ENCODE measurements around the gene USP40. TPM values are rescaled to one million over a fixed set of nuclear protein-coding genes. Genes with fewer than 3 reads are reported as not detected.

USP40 gene
- total RNA-seq, 1 experiment from 2014 or later, result 10.3 TPM

DNA sequence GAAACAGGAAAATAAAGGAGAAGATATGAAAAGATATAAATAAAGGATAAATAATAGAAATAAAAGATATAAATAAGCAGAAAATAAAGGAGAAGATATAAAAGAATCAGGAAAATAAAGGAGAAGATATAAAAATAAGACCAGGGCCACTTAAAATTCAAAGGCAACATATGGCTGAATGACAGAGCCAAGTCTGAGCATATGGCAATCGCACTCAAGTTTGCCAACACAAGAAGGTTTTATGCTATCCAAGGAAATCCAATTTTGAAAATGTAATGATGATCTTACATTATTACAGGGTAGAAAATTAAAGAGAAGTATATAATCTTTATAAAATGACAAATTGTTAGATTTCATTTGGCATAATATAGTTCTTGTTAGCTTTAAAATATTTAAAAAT, 33.6 kb downstream of the USP40 start:
- Mint-ChIP-seq H3K36me3 (peaks cover 6% of the 10 kb centered on the region), H3K9me3 (peaks cover 8% of the 10 kb centered on the region), H3K27ac (no peak overlapping the region), H3K4me1 (peaks cover 11% of the 10 kb centered on the region), H3K4me3 (no peak overlapping the region), H3K27me3 (ENCODE audit: low read depth) (no peaks in the 10 kb centered on the region)
- ATAC-seq (no peak), DNase-seq (ENCODE audit: low spot score) (no peak)
- ChIA-PET CTCF (interaction anchor here (0.8 kb wide), 1 partner anchor 84 kb away, joined by 3 read pairs; no protein-coding TSS in a partner anchor), POLR2A (no interaction called here)
- peak; percentile 48; the same call in 1 of the 2 replicates for TF ChIP-seq HMGA2 (CRISPR knock-in tag; IDR thresholded peaks at IDR 0.05)
- TF ChIP-seq, protein P1, sequence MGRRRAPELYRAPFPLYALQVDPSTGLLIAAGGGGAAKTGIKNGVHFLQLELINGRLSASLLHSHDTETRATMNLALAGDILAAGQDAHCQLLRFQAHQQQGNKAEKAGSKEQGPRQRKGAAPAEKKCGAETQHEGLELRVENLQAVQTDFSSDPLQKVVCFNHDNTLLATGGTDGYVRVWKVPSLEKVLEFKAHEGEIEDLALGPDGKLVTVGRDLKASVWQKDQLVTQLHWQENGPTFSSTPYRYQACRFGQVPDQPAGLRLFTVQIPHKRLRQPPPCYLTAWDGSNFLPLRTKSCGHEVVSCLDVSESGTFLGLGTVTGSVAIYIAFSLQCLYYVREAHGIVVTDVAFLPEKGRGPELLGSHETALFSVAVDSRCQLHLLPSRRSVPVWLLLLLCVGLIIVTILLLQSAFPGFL (CRISPR knock-in tag; IDR thresholded peaks at IDR 0.05; ENCODE audit: borderline replicate concordance), result no peak

DNA sequence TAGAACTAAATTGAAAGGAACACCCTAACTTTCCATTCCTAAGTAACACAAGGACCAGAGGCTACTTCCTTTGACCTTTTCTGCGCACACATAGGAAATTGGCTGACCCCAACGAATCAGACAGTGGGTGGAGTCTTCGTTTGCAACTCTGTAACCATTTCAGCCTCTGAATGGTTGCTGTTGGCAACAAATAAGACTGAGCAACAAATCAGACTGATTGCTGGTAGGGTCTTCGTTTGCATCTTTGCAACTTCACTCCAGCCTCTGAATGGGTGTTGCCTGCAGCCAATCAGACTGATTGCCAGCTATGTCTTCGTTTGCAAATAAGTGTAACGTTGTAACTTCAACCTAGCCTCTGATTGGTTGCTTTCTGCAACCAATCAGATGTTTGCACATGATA, 34.6 kb downstream of the USP40 start:
- DNase-seq (ENCODE audit: low spot score), result peak; percentile 13
- H3K36me3 Mint-ChIP-seq, result peaks cover 6% of the 10 kb centered on the region
- H3K4me1 Mint-ChIP-seq, result peaks cover 11% of the 10 kb centered on the region
- no peaks in the 10 kb centered on the region for H3K27me3 Mint-ChIP-seq (ENCODE audit: low read depth)
- ChIA-PET CTCF (interaction anchor here (0.8 kb wide), 1 partner anchor 83 kb away, joined by 3 read pairs; no protein-coding TSS in a partner anchor), POLR2A (no interaction called here)
- no peak overlapping the region for H3K4me3 Mint-ChIP-seq
- ATAC-seq, result peak; percentile 87
- peaks cover 8% of the 10 kb centered on the region for H3K9me3 Mint-ChIP-seq
- no peak overlapping the region for H3K27ac Mint-ChIP-seq
- TF ChIP-seq NFYB (CRISPR knock-in tag; conservative IDR thresholded peaks at IDR 0.05; ENCODE audit: low read depth), result peak; percentile 58
- TF ChIP-seq, protein P2, sequence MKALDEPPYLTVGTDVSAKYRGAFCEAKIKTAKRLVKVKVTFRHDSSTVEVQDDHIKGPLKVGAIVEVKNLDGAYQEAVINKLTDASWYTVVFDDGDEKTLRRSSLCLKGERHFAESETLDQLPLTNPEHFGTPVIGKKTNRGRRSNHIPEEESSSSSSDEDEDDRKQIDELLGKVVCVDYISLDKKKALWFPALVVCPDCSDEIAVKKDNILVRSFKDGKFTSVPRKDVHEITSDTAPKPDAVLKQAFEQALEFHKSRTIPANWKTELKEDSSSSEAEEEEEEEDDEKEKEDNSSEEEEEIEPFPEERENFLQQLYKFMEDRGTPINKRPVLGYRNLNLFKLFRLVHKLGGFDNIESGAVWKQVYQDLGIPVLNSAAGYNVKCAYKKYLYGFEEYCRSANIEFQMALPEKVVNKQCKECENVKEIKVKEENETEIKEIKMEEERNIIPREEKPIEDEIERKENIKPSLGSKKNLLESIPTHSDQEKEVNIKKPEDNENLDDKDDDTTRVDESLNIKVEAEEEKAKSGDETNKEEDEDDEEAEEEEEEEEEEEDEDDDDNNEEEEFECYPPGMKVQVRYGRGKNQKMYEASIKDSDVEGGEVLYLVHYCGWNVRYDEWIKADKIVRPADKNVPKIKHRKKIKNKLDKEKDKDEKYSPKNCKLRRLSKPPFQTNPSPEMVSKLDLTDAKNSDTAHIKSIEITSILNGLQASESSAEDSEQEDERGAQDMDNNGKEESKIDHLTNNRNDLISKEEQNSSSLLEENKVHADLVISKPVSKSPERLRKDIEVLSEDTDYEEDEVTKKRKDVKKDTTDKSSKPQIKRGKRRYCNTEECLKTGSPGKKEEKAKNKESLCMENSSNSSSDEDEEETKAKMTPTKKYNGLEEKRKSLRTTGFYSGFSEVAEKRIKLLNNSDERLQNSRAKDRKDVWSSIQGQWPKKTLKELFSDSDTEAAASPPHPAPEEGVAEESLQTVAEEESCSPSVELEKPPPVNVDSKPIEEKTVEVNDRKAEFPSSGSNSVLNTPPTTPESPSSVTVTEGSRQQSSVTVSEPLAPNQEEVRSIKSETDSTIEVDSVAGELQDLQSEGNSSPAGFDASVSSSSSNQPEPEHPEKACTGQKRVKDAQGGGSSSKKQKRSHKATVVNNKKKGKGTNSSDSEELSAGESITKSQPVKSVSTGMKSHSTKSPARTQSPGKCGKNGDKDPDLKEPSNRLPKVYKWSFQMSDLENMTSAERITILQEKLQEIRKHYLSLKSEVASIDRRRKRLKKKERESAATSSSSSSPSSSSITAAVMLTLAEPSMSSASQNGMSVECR (CRISPR knock-in tag; IDR thresholded peaks at IDR 0.05; ENCODE audit: borderline replicate concordance), result no peak

GRCh38 chr2:233530381-233530780, 36.2 kb downstream of the USP40 start:
- ChIA-PET CTCF (no interaction called here), POLR2A (no interaction called here)
- no peak for ATAC-seq
- Mint-ChIP-seq H3K27ac (no peak overlapping the region), H3K9me3 (peaks cover 8% of the 10 kb centered on the region), H3K27me3 (ENCODE audit: low read depth) (no peaks in the 10 kb centered on the region), H3K4me1 (peaks cover 11% of the 10 kb centered on the region), H3K36me3 (peaks cover 6% of the 10 kb centered on the region), H3K4me3 (no peak overlapping the region)
- DNase-seq (ENCODE audit: low spot score), result no peak
- TF ChIP-seq, protein P3, sequence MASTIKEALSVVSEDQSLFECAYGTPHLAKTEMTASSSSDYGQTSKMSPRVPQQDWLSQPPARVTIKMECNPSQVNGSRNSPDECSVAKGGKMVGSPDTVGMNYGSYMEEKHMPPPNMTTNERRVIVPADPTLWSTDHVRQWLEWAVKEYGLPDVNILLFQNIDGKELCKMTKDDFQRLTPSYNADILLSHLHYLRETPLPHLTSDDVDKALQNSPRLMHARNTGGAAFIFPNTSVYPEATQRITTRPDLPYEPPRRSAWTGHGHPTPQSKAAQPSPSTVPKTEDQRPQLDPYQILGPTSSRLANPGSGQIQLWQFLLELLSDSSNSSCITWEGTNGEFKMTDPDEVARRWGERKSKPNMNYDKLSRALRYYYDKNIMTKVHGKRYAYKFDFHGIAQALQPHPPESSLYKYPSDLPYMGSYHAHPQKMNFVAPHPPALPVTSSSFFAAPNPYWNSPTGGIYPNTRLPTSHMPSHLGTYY (CRISPR knock-in tag; IDR thresholded peaks at IDR 0.05), result no peak
- TF ChIP-seq, protein P4, sequence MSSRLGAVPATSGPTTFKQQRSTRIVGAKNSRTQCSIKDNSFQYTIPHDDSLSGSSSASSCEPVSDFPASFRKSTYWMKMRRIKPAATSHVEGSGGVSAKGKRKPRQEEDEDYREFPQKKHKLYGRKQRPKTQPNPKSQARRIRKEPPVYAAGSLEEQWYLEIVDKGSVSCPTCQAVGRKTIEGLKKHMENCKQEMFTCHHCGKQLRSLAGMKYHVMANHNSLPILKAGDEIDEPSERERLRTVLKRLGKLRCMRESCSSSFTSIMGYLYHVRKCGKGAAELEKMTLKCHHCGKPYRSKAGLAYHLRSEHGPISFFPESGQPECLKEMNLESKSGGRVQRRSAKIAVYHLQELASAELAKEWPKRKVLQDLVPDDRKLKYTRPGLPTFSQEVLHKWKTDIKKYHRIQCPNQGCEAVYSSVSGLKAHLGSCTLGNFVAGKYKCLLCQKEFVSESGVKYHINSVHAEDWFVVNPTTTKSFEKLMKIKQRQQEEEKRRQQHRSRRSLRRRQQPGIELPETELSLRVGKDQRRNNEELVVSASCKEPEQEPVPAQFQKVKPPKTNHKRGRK (CRISPR knock-in tag; IDR thresholded peaks at IDR 0.05; ENCODE audit: borderline replicate concordance), result no peak
- TF ChIP-seq NR1H2 (CRISPR knock-in tag; IDR thresholded peaks at IDR 0.05) (no peak), ZNF219 (CRISPR knock-in tag; IDR thresholded peaks at IDR 0.05; ENCODE audit: borderline replicate concordance) (no peak), EMX1 (CRISPR knock-in tag; IDR thresholded peaks at IDR 0.05) (no peak), STAT6 (CRISPR knock-in tag; conservative IDR thresholded peaks at IDR 0.05; ENCODE audit: low read depth) (no peak)
